Astrocyte of the spinal cord (primary cell): Measurements from ENCODE around the gene CDH6.

ENCODE experiments used
- DNase-seq: peaks from one replicate; pipeline ENCODE4 v3.0.0; 2011; ENCODE audit warnings: low read depth, low spot score
- H3K4me3 ChIP-seq: 2 replicates; pipeline ENCODE4 v1.5.1; 2011; ENCODE audit warnings: low read depth, mild to moderate bottlenecking, low read length, moderate library complexity
- in situ Hi-C: cut with HindIII; loops from 2 replicates; pipeline ENCODE4 v1.10.0; 2017; ENCODE audit warnings: low sequenced_read_pairs
- TF ChIP-seq, protein P1 (sequence below): IDR thresholded peaks from 2 replicates; pipeline ENCODE4 v1.5.1; 2012; ENCODE audit warnings: low read depth, mild to moderate bottlenecking, low read length, inconsistent platforms

The CDH6 gene

DNA sequence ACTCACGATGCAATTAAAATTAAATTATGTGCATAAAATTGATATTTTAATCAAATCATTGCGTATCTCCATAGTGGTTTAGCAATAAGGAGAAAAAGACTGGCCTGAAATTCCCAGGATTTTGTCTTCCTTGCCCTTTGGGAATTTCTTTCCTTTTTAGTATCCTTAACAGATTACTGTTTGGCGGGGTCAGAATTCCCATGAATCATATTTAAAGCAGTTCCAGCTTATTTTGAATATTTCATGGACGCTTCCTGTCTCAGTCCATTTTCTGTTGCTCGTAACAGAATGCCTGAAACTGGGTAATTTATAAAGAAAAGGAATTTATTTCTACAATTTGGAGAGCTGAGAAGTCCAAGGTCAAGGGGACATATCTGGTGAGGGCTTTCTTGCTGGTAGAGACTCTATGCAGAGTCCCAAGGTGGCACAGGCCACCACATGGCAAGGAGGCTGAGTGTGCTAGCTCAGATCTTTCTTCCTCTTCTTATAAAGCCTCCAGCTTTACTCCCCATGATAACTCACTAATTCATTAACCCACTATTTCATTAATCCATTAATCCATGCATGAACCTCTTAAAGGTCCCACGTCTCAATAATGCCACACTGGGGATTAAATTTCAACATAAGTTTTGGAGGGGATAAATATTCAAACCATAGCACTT lies 37.8 kb downstream of the CDH6 start:
- TF ChIP-seq, protein P1, sequence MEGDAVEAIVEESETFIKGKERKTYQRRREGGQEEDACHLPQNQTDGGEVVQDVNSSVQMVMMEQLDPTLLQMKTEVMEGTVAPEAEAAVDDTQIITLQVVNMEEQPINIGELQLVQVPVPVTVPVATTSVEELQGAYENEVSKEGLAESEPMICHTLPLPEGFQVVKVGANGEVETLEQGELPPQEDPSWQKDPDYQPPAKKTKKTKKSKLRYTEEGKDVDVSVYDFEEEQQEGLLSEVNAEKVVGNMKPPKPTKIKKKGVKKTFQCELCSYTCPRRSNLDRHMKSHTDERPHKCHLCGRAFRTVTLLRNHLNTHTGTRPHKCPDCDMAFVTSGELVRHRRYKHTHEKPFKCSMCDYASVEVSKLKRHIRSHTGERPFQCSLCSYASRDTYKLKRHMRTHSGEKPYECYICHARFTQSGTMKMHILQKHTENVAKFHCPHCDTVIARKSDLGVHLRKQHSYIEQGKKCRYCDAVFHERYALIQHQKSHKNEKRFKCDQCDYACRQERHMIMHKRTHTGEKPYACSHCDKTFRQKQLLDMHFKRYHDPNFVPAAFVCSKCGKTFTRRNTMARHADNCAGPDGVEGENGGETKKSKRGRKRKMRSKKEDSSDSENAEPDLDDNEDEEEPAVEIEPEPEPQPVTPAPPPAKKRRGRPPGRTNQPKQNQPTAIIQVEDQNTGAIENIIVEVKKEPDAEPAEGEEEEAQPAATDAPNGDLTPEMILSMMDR: no peak
- H3K4me3 ChIP-seq: no peak overlapping the region
- in situ Hi-C loops: no loop called here
- no peak for DNase-seq

DNA sequence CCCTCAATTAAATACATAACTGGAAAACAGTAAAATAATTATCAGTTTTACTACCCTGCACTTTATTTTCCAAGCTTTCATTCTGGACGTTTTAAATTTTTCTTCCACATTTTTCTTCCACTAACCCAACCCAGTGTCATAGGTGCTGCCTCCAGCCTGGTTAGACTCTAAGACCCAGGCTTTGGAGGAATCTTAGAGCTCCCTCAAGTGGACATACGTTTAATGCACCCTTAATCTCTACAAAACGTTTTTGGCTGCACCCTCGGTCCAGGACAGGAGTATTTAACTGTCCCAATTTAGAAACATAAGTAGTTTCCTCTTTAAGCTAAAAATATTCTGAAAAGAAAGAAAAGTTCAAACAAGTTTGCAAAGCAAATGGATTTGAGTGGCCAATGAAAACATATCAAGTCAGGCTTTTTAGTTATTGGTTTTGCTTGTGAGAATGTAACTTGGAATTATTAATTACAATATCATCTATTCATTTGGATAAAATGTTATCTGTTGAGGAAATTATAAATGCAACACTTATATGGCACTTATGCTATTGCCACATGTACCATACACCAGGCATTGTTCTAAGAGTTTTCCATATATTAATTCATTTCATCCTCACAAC lies 38.9 kb downstream of the CDH6 start:
- no peak overlapping the region for H3K4me3 ChIP-seq
- peak; percentile 72 for DNase-seq
- TF ChIP-seq, protein P1: peak; percentile 75
- in situ Hi-C loops: no loop called here

DNA sequence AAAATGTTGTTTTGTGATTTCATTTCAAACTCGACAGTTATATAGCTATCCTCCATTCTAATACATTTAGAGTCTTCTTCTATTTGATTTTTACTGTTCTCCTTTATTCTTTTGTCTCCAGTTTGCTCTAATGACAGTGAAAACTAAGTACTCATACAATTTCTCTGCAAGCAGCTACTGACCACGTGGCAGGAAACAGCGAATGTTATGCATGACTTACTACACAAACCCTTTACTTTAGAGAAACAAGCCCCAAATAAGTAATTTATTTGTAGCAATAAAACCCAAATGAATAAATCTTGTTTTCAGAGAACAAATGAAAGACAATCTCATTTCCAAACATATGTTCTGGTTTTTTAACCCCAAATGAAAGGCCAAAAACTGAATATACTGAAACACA lies 41.9 kb downstream of the CDH6 start:
- TF ChIP-seq, protein P1: no peak
- in situ Hi-C loops: no loop called here
- peak; percentile 23 for DNase-seq
- no peak overlapping the region for H3K4me3 ChIP-seq

DNA sequence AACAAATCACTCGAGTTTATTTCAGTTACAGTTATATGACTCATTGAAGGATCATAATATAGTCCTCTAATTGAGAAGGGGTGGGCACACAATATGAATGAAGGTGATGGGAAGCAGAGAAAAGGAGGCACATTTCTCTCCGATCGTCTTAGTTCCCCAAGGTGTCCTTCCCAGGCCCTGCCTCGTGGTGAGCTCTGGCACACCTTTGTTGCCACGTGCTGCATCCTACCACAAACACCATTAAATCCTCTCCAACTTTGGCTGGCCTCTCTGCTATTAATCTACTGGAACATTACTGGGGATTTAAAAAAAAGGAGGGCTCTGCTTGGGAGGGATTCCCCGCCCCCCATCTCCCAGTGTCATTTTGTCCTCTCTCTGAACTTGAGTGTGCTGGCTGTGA lies 42.9 kb downstream of the CDH6 start:
- TF ChIP-seq, protein P1: no peak
- in situ Hi-C loops: no loop called here
- DNase-seq: no peak
- H3K4me3 ChIP-seq: no peak overlapping the region

DNA sequence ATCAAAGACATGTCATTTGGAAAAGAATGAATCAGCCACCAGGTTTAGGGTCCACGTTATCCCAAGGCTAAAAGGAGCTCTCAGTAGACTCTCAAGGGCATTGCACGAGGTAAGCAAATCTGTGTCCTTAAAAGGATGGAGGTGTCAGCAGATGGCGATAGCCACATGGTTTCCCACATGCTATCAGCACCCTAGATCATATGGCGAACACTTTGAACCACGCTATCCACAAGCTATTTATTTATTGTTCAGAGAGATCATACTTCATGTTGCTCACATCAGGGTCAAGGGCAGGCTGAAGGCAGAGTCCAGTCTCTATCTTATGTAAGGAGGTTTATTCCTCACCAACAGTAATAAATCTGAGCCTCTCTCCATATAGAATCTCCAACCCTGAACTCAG lies 43.7 kb downstream of the CDH6 start:
- TF ChIP-seq, protein P1: no peak
- no peak for DNase-seq
- in situ Hi-C loops: no loop called here
- H3K4me3 ChIP-seq: no peak overlapping the region

DNA sequence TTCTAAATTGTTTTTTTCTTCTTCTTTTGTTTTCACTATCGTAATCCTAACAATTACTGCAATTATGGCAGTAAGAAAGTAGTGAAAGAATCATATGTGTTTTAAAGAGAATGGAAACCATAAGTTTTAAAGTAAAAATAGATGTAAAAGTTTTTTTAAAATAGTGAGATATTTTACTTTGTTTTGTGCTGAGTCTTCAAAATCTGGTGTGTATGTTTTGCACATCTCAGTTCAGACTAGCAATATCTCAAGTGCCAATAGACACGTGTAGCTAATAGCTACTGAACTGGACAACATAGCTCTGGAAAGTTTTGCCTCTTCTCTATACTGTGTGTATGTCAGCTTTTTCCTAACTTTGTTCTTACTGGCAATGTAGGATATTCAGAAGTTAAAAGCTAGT lies 45.0 kb downstream of the CDH6 start:
- in situ Hi-C loops: no loop called here

More for the DNA sequence above, 45.0 kb downstream of the CDH6 start:
- H3K4me3 ChIP-seq: no peak overlapping the region
- TF ChIP-seq, protein P1: no peak
- no peak for DNase-seq
